ENCODE results near the gene CAVIN1.
"Not testable (repeated sequence)": the region's sequence is repeated elsewhere in the genome, so short reads cannot be mapped to it uniquely, and the experiment has no call there.

CAVIN1 gene

GRCh38 chr17:42399121-42399520 lies 23.9 kb downstream of the CAVIN1 start:
- DNase-seq = no peak

GRCh38 chr17:42395601-42396000 lies 27.5 kb downstream of the CAVIN1 start:
- not testable (repeated sequence) for H3K4me2 ChIP-seq (ENCODE audit: low read depth, low read length); H3K9ac ChIP-seq (ENCODE audit: low read length); H3K27ac ChIP-seq (ENCODE audit: low read length); H3K4me1 ChIP-seq (ENCODE audit: low read length); H3K9me3 ChIP-seq (replicated peaks; ENCODE audit: insufficient read depth, low read length); H3K27me3 ChIP-seq (replicated peaks; ENCODE audit: insufficient read depth, low read length); H3F3A ChIP-seq (ENCODE audit: insufficient read depth, low read length); H3K79me2 ChIP-seq (ENCODE audit: low read length); H3K36me3 ChIP-seq (replicated peaks; ENCODE audit: insufficient read depth, low read length); H4K20me1 ChIP-seq (ENCODE audit: insufficient read depth, low read length); H3K9me2 ChIP-seq (replicated peaks; ENCODE audit: insufficient read depth, low read length); H2AFZ ChIP-seq (ENCODE audit: low read length); H3K4me3 ChIP-seq (ENCODE audit: low read length); DNase-seq

More at GRCh38 chr17:42399121-42399520, 23.9 kb downstream of the CAVIN1 start:
- TF ChIP-seq EZH2phosphoT487 (IDR thresholded peaks at IDR 0.05; ENCODE audit: low read length) = no peak
- Histone ChIP-seq H3K27ac (ENCODE audit: low read length) (no peak overlapping the region), H3K9ac (ENCODE audit: low read length) (no peak overlapping the region), H3K9me2 (replicated peaks; ENCODE audit: insufficient read depth, low read length) (no peaks in the 10 kb centered on the region), H3K79me2 (ENCODE audit: low read length) (no peaks in the 10 kb centered on the region), H3K4me3 (ENCODE audit: low read length) (no peak overlapping the region), H3K36me3 (replicated peaks; ENCODE audit: insufficient read depth, low read length) (no peaks in the 10 kb centered on the region), H3K9me3 (replicated peaks; ENCODE audit: insufficient read depth, low read length) (no peaks in the 10 kb centered on the region), H3K4me2 (ENCODE audit: low read depth, low read length) (no peak overlapping the region), H3K27me3 (replicated peaks; ENCODE audit: insufficient read depth, low read length) (no peaks in the 10 kb centered on the region; the same call in 1 of the 2 replicates), H4K20me1 (ENCODE audit: insufficient read depth, low read length) (no peaks in the 10 kb centered on the region), H3F3A (ENCODE audit: insufficient read depth, low read length) (no peaks in the 10 kb centered on the region), H3K4me1 (ENCODE audit: low read length) (no peaks in the 10 kb centered on the region), H2AFZ (ENCODE audit: low read length) (no peak overlapping the region)

GRCh38 chr17:42394838-42395237 lies 28.2 kb downstream of the CAVIN1 start:
- DNase-seq = no peak
- TF ChIP-seq EZH2 (optimal IDR thresholded peaks at IDR 0.05; ENCODE audit: low read depth, low read length) = no peak
- TF ChIP-seq EZH2phosphoT487 (IDR thresholded peaks at IDR 0.05; ENCODE audit: low read length) = no peak
- TF ChIP-seq CTCF (IDR thresholded peaks at IDR 0.05; ENCODE audit: low read length) = no peak
- Histone ChIP-seq H3F3A (ENCODE audit: insufficient read depth, low read length) (no peaks in the 10 kb centered on the region), H3K27me3 (replicated peaks; ENCODE audit: insufficient read depth, low read length) (no peaks in the 10 kb centered on the region), H3K9ac (ENCODE audit: low read length) (no peak overlapping the region), H3K4me2 (ENCODE audit: low read depth, low read length) (no peak overlapping the region), H3K79me2 (ENCODE audit: low read length) (no peaks in the 10 kb centered on the region), H3K9me2 (replicated peaks; ENCODE audit: insufficient read depth, low read length) (no peaks in the 10 kb centered on the region), H3K4me1 (ENCODE audit: low read length) (no peaks in the 10 kb centered on the region), H2AFZ (ENCODE audit: low read length) (no peak overlapping the region), H3K36me3 (replicated peaks; ENCODE audit: insufficient read depth, low read length) (no peaks in the 10 kb centered on the region), H4K20me1 (ENCODE audit: insufficient read depth, low read length) (no peaks in the 10 kb centered on the region), H3K9me3 (replicated peaks; ENCODE audit: insufficient read depth, low read length) (no peaks in the 10 kb centered on the region), H3K4me3 (ENCODE audit: low read length) (no peak overlapping the region), H3K27ac (ENCODE audit: low read length) (no peak overlapping the region)

GRCh38 chr17:42392692-42393415 lies 30.2 kb downstream of the CAVIN1 start:
- TF ChIP-seq EZH2 (optimal IDR thresholded peaks at IDR 0.05; ENCODE audit: low read depth, low read length) = no peak
- no peak for TF ChIP-seq EZH2phosphoT487 (IDR thresholded peaks at IDR 0.05; ENCODE audit: low read length)
- TF ChIP-seq CTCF (IDR thresholded peaks at IDR 0.05; ENCODE audit: low read length) = no peak
- no peak overlapping the region for H2AFZ ChIP-seq (ENCODE audit: low read length)
- H3K9ac ChIP-seq (ENCODE audit: low read length) = no peak overlapping the region
- H3K4me2 ChIP-seq (ENCODE audit: low read depth, low read length) = no peak overlapping the region
- DNase-seq = no peak
- H3K4me3 ChIP-seq (ENCODE audit: low read length) = no peak overlapping the region
- H3K9me3 ChIP-seq (replicated peaks; ENCODE audit: insufficient read depth, low read length) = no peaks in the 10 kb centered on the region
- no peaks in the 10 kb centered on the region for H3K36me3 ChIP-seq (replicated peaks; ENCODE audit: insufficient read depth, low read length)
- no peaks in the 10 kb centered on the region for H3K9me2 ChIP-seq (replicated peaks; ENCODE audit: insufficient read depth, low read length)
- no peak overlapping the region for H3K27ac ChIP-seq (ENCODE audit: low read length)
- H3K27me3 ChIP-seq (replicated peaks; ENCODE audit: insufficient read depth, low read length) = no peaks in the 10 kb centered on the region
- H4K20me1 ChIP-seq (ENCODE audit: insufficient read depth, low read length) = no peaks in the 10 kb centered on the region
- peaks cover 2% of the 10 kb centered on the region for H3K79me2 ChIP-seq (ENCODE audit: low read length)
- no peaks in the 10 kb centered on the region for H3F3A ChIP-seq (ENCODE audit: insufficient read depth, low read length)
- H3K4me1 ChIP-seq (ENCODE audit: low read length) = 0 out of 2 replicates have a peak, but pooled peaks cover 5% of the 10 kb centered on the region

GRCh38 chr17:42391439-42391838 lies 31.6 kb downstream of the CAVIN1 start:
- not testable (repeated sequence) for H3K9ac ChIP-seq (ENCODE audit: low read length); H3K4me3 ChIP-seq (ENCODE audit: low read length); H3K4me2 ChIP-seq (ENCODE audit: low read depth, low read length); H2AFZ ChIP-seq (ENCODE audit: low read length); H3K36me3 ChIP-seq (replicated peaks; ENCODE audit: insufficient read depth, low read length); H3K27me3 ChIP-seq (replicated peaks; ENCODE audit: insufficient read depth, low read length); H3K4me1 ChIP-seq (ENCODE audit: low read length); H3K27ac ChIP-seq (ENCODE audit: low read length); H4K20me1 ChIP-seq (ENCODE audit: insufficient read depth, low read length); DNase-seq; H3K9me2 ChIP-seq (replicated peaks; ENCODE audit: insufficient read depth, low read length); H3F3A ChIP-seq (ENCODE audit: insufficient read depth, low read length); H3K9me3 ChIP-seq (replicated peaks; ENCODE audit: insufficient read depth, low read length)
- H3K79me2 ChIP-seq (ENCODE audit: low read length) = peaks cover 17% of the 10 kb centered on the region
